Measurements from ENCODE around the gene AHDC1. TPM values are rescaled to one million over a fixed set of nuclear protein-coding genes. Genes with fewer than 3 reads are reported as not detected.

The AHDC1 gene
- total and polyA plus RNA-seq, 2 of the 13 experiments (the other 11 are each of a cell fraction or from before 2014, with no cell fraction given), result 1.0 to 2.7 TPM

DNA sequence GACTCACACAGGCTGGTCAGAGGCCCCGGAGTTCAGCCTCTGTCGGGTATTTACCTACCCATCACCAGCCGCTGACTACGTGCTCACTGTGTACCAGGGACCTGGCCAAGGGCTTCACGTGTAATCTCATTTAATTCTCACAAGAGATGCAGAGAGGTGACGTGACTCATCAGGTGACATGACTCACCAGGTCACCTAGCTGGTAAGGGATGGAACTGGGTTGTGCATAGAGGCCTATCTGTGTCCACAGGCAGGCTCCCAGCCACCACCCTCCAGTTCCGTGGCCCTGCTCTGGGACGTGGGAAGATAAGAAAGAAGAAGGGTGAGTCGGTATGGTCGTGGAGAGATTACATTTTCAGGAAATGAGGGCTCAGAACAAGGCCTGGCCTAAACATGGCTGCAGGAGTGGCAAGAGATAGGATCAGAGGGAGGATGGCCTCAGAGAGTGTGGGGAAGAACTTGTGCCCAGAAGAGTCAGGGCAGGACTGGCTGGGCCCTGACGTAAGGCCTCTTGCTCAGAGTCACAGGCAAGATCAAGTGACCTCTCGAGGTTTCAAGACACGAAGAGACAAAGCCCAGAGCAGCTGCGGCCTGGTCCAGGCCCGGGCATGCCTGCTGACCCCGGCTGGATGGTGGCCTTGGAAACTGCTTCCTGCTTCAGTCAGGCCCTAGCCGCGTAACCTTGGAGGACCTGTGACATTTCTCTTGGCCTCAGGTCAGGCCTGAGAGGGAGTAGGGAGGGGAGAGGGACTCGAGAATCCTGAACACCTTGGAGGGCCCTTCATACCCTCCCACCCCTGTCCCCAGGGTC, 61.3 kb downstream of the AHDC1 start (continued):
- 0 out of 2 replicates have a peak, but pooled peaks have one; percentile 39 for TF ChIP-seq MYC (CRISPR knock-in tag; IDR thresholded peaks at IDR 0.05; ENCODE audit: borderline replicate concordance)
- peak; percentile 47; the same call in 1 of the 2 replicates for TF ChIP-seq SMYD3 (CRISPR knock-in tag; IDR thresholded peaks at IDR 0.05)
- peak; percentile 95 for TF ChIP-seq ARNTL (CRISPR knock-in tag; IDR thresholded peaks at IDR 0.05)
- no peak for TF ChIP-seq ZNF841 (CRISPR knock-in tag; IDR thresholded peaks at IDR 0.05; ENCODE audit: borderline replicate concordance)
- TF ChIP-seq, protein P1, sequence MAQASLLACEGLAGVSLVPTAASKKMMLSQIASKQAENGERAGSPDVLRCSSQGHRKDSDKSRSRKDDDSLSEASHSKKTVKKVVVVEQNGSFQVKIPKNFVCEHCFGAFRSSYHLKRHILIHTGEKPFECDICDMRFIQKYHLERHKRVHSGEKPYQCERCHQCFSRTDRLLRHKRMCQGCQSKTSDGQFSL (CRISPR knock-in tag; IDR thresholded peaks at IDR 0.05), result no peak
- no peak; the same call in 1 of the 2 replicates for TF ChIP-seq PHF8 (CRISPR knock-in tag; IDR thresholded peaks at IDR 0.05)
- no peak for TF ChIP-seq ZFP36L1 (CRISPR knock-in tag; IDR thresholded peaks at IDR 0.05)
- TF ChIP-seq, protein P2, sequence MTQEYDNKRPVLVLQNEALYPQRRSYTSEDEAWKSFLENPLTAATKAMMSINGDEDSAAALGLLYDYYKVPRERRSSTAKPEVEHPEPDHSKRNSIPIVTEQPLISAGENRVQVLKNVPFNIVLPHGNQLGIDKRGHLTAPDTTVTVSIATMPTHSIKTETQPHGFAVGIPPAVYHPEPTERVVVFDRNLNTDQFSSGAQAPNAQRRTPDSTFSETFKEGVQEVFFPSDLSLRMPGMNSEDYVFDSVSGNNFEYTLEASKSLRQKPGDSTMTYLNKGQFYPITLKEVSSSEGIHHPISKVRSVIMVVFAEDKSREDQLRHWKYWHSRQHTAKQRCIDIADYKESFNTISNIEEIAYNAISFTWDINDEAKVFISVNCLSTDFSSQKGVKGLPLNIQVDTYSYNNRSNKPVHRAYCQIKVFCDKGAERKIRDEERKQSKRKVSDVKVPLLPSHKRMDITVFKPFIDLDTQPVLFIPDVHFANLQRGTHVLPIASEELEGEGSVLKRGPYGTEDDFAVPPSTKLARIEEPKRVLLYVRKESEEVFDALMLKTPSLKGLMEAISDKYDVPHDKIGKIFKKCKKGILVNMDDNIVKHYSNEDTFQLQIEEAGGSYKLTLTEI (CRISPR knock-in tag; conservative IDR thresholded peaks at IDR 0.05), result no peak
- TF ChIP-seq ZNF543 (CRISPR knock-in tag; IDR thresholded peaks at IDR 0.05), result peak; percentile 38; the same call in 1 of the 2 replicates
- TF ChIP-seq MTF2 (CRISPR knock-in tag; IDR thresholded peaks at IDR 0.05; ENCODE audit: borderline replicate concordance), result no peak
- TF ChIP-seq ZFY (CRISPR knock-in tag; IDR thresholded peaks at IDR 0.05), result peak; percentile 93
- TF ChIP-seq FOXK2 (IDR thresholded peaks at IDR 0.05), result no peak
- TF ChIP-seq ZUFSP (CRISPR knock-in tag; IDR thresholded peaks at IDR 0.05; ENCODE audit: borderline replicate concordance), result no peak
- no peak for TF ChIP-seq THAP8 (CRISPR knock-in tag; IDR thresholded peaks at IDR 0.05; ENCODE audit: borderline replicate concordance)
- TF ChIP-seq, protein P3, sequence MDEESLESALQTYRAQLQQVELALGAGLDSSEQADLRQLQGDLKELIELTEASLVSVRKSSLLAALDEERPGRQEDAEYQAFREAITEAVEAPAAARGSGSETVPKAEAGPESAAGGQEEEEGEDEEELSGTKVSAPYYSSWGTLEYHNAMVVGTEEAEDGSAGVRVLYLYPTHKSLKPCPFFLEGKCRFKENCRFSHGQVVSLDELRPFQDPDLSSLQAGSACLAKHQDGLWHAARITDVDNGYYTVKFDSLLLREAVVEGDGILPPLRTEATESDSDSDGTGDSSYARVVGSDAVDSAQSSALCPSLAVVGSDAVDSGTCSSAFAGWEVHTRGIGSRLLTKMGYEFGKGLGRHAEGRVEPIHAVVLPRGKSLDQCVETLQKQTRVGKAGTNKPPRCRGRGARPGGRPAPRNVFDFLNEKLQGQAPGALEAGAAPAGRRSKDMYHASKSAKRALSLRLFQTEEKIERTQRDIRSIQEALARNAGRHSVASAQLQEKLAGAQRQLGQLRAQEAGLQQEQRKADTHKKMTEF (CRISPR knock-in tag; IDR thresholded peaks at IDR 0.05), result peak; percentile 82
- TF ChIP-seq HNF1A (IDR thresholded peaks at IDR 0.05; ENCODE audit: low read depth), result no peak
- TF ChIP-seq HNF1A (CRISPR knock-in tag; IDR thresholded peaks at IDR 0.05; ENCODE audit: borderline replicate concordance), result peak; percentile 41; the same call in 1 of the 2 replicates
- no peak for TF ChIP-seq ASH2L (IDR thresholded peaks at IDR 0.05; ENCODE audit: insufficient read length, low read depth, low read length)
- peak; percentile 92 for TF ChIP-seq FOXA3 (CRISPR knock-in tag; IDR thresholded peaks at IDR 0.05)

Data from HepG2 (cell line).